Loucy (cell line): Measurements from ENCODE around the gene GPHA2.

Experiments used
- EZH2phosphoT487 ChIP-seq: fragments of 200-600 bp; IDR thresholded peaks from 2 replicates; pipeline ENCODE4 v1.6.1; 2018; ENCODE audit warnings: antibody characterized with exemption, mild to moderate bottlenecking, moderate library complexity, borderline replicate concordance
- TF ChIP-seq, protein P1 (sequence below): fragments of 200-600 bp; sonication (generic); conservative IDR thresholded peaks from 2 replicates; pipeline ENCODE4 v1.5.1; 2014; ENCODE audit warnings: mild to moderate bottlenecking, antibody characterized with exemption, low read length

DNA sequence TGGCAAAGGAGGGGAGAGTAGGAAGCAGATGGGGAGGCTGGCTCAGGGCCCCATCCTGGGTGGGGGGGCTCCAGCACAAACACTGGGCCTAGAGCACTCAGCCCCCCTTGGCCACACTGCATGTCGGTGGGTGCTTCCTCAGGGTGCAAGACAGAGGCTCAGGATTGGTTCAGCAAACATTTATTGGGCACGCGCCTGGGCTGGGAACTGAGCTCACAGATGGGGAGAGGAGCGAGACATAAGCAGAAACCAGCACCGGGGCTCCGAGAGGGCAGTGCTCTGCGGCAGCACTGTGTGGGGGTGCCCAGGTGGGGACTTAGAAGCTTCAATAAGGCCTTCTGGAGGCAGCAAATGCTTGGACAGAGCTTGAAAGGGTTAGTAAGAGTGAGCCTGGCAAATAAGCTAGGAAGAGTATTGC, 45.2 kb downstream of the GPHA2 start:
- TF ChIP-seq, protein P1, sequence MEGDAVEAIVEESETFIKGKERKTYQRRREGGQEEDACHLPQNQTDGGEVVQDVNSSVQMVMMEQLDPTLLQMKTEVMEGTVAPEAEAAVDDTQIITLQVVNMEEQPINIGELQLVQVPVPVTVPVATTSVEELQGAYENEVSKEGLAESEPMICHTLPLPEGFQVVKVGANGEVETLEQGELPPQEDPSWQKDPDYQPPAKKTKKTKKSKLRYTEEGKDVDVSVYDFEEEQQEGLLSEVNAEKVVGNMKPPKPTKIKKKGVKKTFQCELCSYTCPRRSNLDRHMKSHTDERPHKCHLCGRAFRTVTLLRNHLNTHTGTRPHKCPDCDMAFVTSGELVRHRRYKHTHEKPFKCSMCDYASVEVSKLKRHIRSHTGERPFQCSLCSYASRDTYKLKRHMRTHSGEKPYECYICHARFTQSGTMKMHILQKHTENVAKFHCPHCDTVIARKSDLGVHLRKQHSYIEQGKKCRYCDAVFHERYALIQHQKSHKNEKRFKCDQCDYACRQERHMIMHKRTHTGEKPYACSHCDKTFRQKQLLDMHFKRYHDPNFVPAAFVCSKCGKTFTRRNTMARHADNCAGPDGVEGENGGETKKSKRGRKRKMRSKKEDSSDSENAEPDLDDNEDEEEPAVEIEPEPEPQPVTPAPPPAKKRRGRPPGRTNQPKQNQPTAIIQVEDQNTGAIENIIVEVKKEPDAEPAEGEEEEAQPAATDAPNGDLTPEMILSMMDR: no peak
- TF ChIP-seq EZH2phosphoT487: no peak
